Measurements from ENCODE around the gene SLIT3.

SLIT3 gene

GRCh38 chr5:169050636-169051035 is 250.3 kb downstream of the SLIT3 start (continued):
- TF ChIP-seq ZNF777 (tag by site-specific recombination; IDR thresholded peaks at IDR 0.05; ENCODE audit: borderline replicate concordance), result no peak
- no peak for TF ChIP-seq ZNF623 (tag by site-specific recombination; IDR thresholded peaks at IDR 0.05)

- Histone ChIP-seq H3K27ac (ENCODE audit: extremely low read depth, low read depth, low read length) (no peak overlapping the region), H3K4me1 (ENCODE audit: control insufficient read depth, insufficient read depth, low read length) (no peaks in the 10 kb centered on the region), H3K9me3 (ENCODE audit: control insufficient read depth, insufficient read depth, low read depth, low read length) (no peaks in the 10 kb centered on the region), H3K4me3 (ENCODE audit: low read depth, low read length) (no peak overlapping the region), H3K36me3 (ENCODE audit: control insufficient read depth in 2 of 2, insufficient read depth in 1 of 2, low read length in 2 of 2) (no peaks in the 10 kb centered on the region)
- POLR2A ChIA-PET, result no interaction called here
- CTCF ChIA-PET, result interaction anchor here (1.1 kb wide), 1 partner anchor 344 kb away, joined by 9 read pairs; no protein-coding TSS in a partner anchor
- TF ChIP-seq, protein P1, sequence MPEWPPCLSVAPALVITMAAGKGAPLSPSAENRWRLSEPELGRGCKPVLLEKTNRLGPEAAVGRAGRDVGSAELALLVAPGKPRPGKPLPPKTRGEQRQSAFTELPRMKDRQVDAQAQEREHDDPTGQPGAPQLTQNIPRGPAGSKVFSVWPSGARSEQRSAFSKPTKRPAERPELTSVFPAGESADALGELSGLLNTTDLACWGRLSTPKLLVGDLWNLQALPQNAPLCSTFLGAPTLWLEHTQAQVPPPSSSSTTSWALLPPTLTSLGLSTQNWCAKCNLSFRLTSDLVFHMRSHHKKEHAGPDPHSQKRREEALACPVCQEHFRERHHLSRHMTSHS (tag by site-specific recombination; IDR thresholded peaks at IDR 0.05), result no peak
- TF ChIP-seq GLI2 (tag by site-specific recombination; IDR thresholded peaks at IDR 0.05; ENCODE audit: borderline replicate concordance, low read depth), result no peak
- no peak for TF ChIP-seq ZNF548 (tag by site-specific recombination; IDR thresholded peaks at IDR 0.05)
- no peak for TF ChIP-seq KLF8 (tag by site-specific recombination; IDR thresholded peaks at IDR 0.05)
- TF ChIP-seq ZNF24 (tag by site-specific recombination; IDR thresholded peaks at IDR 0.05), result no peak
- TF ChIP-seq ZNF121 (tag by site-specific recombination; IDR thresholded peaks at IDR 0.05), result no peak
- no peak for TF ChIP-seq ZNF184 (tag by site-specific recombination; IDR thresholded peaks at IDR 0.05)
- no peak for TF ChIP-seq SP7 (tag by site-specific recombination; IDR thresholded peaks at IDR 0.05)
- no peak for TF ChIP-seq ZXDB (tag by site-specific recombination; IDR thresholded peaks at IDR 0.05)
- TF ChIP-seq ZNF274 (IDR thresholded peaks at IDR 0.05; ENCODE audit: low read length), result no peak
- no peak for TF ChIP-seq ZNF274 (tag by site-specific recombination; IDR thresholded peaks at IDR 0.05; ENCODE audit: borderline replicate concordance)
- TF ChIP-seq KLF9 (tag by site-specific recombination; IDR thresholded peaks at IDR 0.05; ENCODE audit: low read depth), result no peak
- TF ChIP-seq ZNF341 (tag by site-specific recombination; IDR thresholded peaks at IDR 0.05; ENCODE audit: low read depth), result no peak
- no peak for TF ChIP-seq ZNF530 (tag by site-specific recombination; IDR thresholded peaks at IDR 0.05; ENCODE audit: low read depth)
- TF ChIP-seq ZNF621 (tag by site-specific recombination; IDR thresholded peaks at IDR 0.05), result no peak
These were observed 250.8 kb downstream of the SLIT3 start for GRCh38 chr5:169050146-169050571.

DNA sequence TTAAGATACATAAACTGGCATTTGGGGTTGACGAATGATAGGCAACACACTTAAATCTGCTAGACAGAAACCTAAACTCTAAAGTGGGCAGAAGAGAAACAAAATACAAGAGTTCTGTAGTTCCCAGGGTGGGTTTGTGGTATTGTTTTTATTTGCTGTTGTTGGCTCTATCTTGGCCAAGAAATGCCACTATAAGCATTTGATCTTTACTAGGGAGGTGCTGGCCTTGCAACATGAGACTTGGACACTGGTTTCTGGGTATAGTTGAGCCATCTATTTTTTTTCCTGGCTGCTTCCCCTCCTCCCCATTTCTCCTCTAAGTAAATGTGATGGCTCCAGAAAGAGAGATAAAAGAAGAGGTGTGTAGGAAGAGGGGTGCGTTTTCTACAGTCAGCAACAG is 251.2 kb downstream of the SLIT3 start:
- Histone ChIP-seq H3K27ac (ENCODE audit: extremely low read depth, low read depth, low read length) (no peak overlapping the region), H3K9me3 (ENCODE audit: control insufficient read depth, insufficient read depth, low read depth, low read length) (no peaks in the 10 kb centered on the region), H3K36me3 (ENCODE audit: control insufficient read depth in 2 of 2, insufficient read depth in 1 of 2, low read length in 2 of 2) (no peaks in the 10 kb centered on the region), H3K4me1 (ENCODE audit: control insufficient read depth, insufficient read depth, low read length) (no peaks in the 10 kb centered on the region), H3K4me3 (ENCODE audit: low read depth, low read length) (no peak overlapping the region)
- ChIA-PET POLR2A (no interaction called here), CTCF (no interaction called here)
- TF ChIP-seq, protein P2, sequence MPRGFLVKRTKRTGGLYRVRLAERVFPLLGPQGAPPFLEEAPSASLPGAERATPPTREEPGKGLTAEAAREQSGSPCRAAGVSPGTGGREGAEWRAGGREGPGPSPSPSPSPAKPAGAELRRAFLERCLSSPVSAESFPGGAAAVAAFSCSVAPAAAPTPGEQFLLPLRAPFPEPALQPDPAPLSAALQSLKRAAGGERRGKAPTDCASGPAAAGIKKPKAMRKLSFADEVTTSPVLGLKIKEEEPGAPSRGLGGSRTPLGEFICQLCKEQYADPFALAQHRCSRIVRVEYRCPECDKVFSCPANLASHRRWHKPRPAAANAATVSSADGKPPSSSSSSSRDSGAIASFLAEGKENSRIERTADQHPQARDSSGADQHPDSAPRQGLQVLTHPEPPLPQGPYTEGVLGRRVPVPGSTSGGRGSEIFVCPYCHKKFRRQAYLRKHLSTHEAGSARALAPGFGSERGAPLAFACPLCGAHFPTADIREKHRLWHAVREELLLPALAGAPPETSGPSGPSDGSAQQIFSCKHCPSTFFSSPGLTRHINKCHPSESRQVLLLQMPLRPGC (tag by site-specific recombination; IDR thresholded peaks at IDR 0.05), result no peak
- TF ChIP-seq ZBTB7A (tag by site-specific recombination; IDR thresholded peaks at IDR 0.05; ENCODE audit: low read depth) (no peak), ZBTB17 (tag by site-specific recombination; IDR thresholded peaks at IDR 0.05) (no peak), ZNF114 (tag by site-specific recombination; IDR thresholded peaks at IDR 0.05) (no peak), TRIM28 (IDR thresholded peaks at IDR 0.05; ENCODE audit: borderline replicate concordance, low read length) (no peak), KLF10 (tag by site-specific recombination; IDR thresholded peaks at IDR 0.05) (no peak), ZBTB49 (tag by site-specific recombination; IDR thresholded peaks at IDR 0.05; ENCODE audit: low read depth) (no peak), ZNF223 (tag by site-specific recombination; IDR thresholded peaks at IDR 0.05) (no peak)
- TF ChIP-seq, protein P3, sequence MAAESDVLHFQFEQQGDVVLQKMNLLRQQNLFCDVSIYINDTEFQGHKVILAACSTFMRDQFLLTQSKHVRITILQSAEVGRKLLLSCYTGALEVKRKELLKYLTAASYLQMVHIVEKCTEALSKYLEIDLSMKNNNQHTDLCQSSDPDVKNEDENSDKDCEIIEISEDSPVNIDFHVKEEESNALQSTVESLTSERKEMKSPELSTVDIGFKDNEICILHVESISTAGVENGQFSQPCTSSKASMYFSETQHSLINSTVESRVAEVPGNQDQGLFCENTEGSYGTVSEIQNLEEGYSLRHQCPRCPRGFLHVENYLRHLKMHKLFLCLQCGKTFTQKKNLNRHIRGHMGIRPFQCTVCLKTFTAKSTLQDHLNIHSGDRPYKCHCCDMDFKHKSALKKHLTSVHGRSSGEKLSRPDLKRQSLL (tag by site-specific recombination; IDR thresholded peaks at IDR 0.05), result no peak
- TF ChIP-seq, protein P4, sequence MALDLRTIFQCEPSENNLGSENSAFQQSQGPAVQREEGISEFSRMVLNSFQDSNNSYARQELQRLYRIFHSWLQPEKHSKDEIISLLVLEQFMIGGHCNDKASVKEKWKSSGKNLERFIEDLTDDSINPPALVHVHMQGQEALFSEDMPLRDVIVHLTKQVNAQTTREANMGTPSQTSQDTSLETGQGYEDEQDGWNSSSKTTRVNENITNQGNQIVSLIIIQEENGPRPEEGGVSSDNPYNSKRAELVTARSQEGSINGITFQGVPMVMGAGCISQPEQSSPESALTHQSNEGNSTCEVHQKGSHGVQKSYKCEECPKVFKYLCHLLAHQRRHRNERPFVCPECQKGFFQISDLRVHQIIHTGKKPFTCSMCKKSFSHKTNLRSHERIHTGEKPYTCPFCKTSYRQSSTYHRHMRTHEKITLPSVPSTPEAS (tag by site-specific recombination; IDR thresholded peaks at IDR 0.05), result no peak
